HG02981 (cell line): ENCODE measurements around the gene IFNA13.

Experiments
- ATAC-seq: cut with Tn5 transposase; IDR thresholded peaks from one replicate; pipeline ENCODE4 v1.9.1; 2021; ENCODE audit warnings: mild to moderate bottlenecking, moderate library complexity; ENCODE audit not compliant: unreplicated experiment

IFNA13 gene

DNA sequence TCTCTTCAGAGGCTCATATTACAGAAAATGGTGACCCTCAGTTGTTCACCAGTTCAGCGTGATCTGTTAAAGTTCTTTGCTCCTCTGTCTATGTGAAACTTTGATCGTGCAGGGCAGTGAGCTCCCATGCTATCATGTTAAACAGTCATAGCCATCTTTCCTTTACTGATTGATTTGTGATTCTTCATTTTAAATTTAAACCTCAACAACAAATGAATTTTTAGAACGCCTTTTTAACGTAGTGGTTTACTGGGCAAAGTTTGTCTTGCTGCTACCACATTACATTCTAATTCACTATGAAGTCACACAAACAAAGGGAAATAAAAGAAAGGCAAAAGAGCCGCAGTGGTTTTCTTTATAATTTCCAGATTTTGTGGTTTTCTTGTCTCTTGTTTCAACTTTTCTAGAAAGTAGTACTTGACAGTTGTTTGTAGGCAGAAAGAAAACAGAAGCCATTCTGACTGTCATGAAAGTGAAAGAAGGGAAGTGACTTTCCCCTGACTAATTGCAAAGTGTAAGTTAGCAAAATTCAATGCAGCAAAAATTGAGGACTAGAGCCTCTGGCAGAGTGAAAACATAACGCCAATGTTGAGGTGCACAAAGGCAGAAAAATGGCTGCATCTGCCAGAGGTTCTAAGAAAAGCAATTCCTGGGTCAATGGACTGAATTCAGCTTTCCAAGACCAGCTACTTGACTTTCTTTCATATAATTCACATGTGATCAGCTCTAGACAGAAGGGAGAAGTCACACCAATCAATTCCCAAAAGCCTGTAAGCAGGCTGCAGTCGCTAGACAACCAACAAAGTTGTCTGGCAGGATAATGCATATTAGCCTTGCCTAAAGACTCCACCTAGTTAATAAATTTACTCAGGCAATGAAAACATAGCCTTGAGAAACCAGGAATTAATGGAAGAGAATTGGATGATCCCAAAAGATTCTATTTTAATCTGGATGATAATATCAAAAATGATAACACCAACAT lies 10.1 kb downstream of the IFNA13 start:
- peak; percentile 83 for ATAC-seq

DNA sequence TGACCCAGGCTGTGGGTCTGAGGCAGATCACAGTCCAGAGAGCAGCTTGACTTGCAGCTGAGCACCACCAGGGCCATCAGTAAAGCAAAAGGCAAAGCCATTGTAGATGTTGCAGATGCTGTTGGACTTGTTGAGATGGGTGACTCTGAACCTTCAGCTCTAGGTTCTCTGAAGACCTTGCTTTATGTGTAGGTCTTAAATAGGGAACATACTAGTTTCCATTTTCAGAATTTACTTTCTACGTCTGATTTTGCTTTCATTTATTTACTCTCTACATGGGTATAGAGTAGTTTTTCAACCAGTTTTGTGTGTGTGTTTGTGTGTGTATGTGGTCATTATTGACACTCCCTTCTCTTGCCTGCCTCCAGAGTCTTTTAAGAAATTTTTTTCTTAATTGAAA lies 17.1 kb downstream of the IFNA13 start, which contains the start of gene IFNA6:
IFNA6 (minus strand) TSS at position 101 of the 400 bp plus-strand sequence; CDS start at position 101, 0 bp downstream.
- no peak for ATAC-seq

DNA sequence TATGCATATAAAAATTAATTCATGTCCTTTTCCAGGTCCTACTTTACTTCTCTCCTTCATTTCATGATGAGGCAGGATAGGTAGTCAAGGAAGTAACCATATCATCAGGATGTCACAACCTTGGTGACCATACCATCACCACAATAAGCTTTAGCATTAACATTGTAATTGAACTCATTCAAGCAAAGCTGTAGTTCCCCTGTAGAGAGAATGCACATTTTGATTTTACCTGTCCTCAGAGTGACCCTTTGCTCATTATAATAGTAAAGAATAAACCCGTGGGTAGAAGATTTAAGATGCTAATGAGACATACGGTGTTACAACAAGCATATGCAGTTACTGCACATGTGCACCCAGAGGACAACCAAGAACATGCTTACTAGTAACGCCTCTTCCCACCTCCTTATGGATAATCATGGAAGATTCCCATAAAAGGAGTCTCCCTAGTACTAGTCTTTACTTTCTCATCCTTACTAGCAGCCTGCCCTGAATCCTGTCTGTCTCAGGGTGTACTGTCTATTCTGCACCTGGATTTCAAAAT lies 19.4 kb downstream of the IFNA13 start:
- ATAC-seq: peak; percentile 75

DNA sequence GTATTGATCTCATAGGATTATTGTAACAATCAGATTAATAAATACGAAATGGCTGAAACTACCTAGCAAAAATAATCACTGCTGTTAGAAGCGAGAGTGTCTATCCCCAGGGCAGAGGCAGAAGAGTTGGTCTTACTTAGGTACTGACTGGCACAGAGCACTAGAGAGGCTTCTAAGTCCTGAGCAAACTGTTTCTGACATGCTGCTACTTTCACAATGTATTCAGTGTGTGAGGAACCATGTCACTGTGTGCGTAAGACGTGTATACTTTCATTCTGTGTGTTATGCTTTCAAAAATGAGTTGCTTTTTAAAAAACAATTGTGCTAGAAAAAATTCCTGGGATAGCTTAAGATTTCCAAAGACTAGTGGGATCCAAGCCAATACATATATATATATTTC lies 27.1 kb downstream of the IFNA13 start:
- no peak for ATAC-seq

DNA sequence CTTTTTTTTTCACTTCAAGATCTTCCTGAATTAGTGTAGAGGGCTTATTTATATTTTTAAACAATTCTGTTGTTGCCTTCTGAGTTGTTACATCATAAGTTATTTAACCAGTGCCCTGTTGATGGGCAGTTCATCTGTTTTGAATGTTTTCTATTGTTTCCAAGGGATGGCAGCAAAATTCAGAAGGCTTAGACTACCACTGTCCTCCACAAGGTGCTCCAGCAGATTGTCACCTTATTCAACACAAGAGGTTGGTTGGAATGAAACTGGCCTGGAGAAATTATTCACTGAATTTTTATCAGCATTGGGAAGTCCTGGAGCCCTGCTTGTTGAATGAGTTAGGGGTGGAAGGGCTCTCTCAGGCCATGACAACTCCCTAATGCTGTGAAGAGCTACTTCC lies 31.4 kb downstream of the IFNA13 start:
- ATAC-seq: no peak

DNA sequence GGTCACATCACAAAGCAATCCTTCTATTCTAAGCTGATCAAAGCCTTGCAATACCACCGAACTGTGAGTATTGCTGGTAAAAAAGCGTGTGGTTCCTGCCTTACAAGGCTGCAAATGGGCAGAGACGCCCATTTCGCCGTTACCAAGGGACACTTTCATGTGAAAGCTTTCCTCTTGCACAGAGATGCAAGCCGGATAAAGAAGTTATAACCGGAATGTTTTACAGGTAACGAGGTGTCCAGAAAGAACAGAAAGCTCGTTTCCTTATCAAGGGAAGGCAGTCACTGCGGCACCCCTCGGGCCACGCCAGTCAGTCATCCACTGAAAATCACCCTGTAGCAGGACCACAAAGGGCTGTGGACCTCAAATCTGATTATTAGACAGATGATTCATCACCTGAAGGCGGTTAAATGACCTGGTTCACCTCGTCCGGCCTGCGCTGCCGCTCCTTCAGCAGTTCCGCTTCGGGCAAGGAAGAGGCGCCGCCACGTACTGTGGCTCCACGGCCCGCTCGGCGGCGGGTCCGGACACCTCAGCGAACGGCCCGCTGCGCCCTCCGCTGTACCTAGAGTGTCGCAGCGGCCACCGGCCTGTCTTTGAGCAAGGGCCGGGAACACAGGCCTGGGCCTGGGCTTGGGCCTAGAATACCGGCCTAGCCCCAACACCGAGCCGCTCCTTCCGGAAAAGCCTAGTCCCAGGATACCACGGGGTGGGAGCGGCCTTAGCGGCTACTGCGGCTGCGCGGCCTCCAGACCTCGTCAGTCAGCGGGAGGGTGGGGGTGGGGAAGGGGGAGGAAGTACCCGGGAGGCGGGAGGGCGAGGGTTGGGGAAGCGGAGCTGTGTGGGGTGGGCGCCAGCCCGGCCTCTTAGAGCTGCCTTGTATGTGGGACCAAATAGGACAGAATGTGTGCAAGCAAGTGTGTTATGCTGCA lies 32.9 kb downstream of the IFNA13 start, which contains the start of gene KLHL9:
KLHL9 (minus strand) TSS at position 704 of the 932 bp plus-strand sequence; CDS start at position 159, 545 bp downstream.
- ATAC-seq: peak; percentile 83

DNA sequence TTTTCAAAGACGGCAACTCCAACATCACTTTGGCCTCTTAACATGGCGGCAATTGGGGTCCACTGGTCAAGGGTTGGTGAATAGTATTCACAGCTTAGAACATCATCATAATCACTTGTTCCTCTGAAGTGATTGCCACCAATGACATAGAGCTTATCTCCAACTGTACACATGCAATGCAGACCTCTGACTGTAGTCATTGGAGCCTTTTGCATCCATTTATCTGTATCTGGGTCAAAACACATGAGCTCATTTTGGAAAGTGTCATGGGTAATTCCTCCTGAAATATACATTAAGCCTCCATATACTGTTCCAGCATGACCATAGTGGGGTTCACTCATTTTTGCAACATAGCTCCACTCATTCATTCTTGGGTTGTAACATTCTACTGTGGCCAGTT lies 34.6 kb downstream of the IFNA13 start:
- no peak for ATAC-seq

DNA sequence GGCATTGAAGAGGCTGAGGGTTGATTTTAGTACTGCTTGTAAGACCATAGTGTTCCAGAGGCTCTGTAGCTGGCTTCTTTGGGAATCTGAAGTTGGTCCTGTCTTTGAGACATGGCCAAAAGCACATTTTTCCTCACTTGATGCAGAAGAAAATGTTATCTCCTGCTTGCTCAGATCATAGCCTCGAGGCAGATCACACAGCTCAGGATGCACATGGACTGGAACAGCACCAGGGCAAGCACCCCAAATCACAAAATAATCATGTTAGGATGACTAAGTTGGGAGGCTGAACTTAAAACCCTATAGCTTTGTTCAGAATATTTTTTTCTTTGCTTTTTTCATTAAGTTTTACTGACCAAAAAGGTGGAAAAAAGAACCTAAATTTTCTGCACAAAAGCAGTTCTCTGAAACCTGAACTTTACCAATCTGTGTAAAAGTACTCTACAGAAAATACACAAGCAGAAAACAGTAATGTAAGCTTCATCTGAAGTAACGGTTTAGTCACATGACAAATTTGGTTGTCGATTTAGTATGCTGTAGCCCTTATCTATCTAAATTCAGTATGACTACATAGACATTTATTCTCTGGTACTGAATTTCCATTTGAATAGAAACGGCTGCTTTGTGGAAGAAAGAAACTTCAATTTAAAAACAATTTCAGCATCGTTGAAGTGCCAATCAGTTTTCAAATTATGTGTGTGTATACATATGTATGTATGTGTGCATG lies 36.0 kb downstream of the IFNA13 start:
- no peak for ATAC-seq

DNA sequence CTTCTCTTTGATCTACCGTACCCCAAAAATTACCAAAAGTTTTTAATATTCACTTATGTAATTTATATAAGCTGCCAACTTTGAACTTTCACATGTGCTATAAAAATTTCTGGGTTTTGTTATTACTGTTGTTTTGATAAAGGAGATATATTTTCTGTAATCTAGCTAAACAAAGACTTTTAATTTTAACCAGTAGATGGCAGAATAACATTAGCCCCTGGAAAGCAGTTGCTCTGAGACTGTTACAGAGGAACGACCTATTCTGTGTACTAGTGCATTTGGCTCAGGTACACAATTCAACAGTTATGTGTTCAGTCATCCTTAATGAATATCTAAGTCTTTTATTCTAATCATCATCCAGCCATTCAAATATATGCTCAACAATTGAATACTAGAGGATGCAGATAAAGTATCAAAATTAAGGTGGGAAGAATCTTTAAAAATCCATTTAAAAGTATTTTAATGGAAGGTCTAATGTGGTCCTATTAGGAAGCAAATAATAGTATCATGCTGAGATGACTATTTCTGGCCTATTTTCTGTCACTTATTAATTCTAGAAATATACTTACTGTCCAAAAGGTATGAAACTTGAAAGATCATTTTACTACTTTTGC lies 41.2 kb downstream of the IFNA13 start:
- peak; percentile 89 for ATAC-seq

DNA sequence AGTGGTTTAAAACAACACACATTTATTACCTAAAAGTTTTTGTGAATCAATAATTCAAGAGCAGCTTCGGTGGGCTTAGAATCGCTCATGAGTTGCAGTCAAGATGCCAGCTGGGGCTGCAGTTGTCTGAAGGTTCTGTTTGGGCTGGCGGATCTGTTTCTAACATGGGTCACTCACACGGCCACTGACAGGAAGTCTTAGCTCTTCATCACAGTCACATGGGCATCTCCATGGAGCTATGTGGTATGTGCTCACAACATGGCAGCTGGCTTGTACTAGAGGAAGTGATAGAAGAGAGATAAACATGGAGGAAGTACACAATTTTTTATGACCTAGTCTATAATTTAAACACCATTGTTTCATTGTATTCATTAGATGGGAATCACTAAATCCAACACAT lies 43.8 kb downstream of the IFNA13 start:
- ATAC-seq: no peak

DNA sequence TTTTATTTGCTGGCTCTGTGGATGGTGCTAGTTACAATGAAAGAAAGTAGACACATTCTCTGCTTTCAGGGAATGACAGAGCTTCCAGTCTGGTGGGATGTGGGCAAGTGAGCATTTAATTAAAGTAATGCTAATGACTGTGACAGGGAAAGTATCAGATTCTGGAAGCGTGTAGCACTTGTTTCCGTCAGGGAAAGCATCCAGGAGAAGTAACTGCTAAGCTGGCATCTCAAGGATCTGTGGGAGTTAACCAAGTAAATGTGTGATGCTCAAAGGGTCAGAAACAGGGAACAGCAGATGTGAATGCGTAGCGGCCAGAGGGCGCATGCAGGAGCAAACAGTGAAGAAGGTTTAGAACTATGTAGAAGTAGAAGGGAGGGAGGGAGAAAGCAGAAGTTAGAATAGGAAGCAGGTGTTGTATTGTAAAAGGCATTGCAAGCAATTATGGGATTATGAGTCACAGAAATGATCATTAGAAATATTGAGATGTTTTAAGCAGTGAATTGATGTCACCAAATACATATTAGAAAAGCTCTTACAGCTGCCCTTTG lies 44.9 kb downstream of the IFNA13 start:
- ATAC-seq: no peak

DNA sequence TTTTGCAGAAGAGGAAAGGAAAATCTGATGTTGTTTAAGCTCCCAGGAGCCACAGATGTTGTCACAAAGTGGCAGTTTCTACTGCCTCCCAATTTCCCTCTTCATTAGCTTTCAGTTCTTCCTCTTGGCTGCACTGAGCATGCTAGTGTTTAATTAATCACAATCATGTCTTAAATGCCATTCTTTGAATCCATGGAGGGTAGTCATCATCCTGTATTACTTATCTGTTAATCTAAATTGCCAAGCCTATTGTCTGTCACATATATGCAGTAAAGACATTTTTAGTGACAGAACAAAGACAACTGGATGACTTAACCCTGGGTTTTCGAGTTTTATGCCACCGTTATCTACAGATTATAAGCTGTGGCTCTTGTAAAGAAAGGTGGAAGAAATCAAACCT lies 47.4 kb downstream of the IFNA13 start:
- ATAC-seq: no peak

DNA sequence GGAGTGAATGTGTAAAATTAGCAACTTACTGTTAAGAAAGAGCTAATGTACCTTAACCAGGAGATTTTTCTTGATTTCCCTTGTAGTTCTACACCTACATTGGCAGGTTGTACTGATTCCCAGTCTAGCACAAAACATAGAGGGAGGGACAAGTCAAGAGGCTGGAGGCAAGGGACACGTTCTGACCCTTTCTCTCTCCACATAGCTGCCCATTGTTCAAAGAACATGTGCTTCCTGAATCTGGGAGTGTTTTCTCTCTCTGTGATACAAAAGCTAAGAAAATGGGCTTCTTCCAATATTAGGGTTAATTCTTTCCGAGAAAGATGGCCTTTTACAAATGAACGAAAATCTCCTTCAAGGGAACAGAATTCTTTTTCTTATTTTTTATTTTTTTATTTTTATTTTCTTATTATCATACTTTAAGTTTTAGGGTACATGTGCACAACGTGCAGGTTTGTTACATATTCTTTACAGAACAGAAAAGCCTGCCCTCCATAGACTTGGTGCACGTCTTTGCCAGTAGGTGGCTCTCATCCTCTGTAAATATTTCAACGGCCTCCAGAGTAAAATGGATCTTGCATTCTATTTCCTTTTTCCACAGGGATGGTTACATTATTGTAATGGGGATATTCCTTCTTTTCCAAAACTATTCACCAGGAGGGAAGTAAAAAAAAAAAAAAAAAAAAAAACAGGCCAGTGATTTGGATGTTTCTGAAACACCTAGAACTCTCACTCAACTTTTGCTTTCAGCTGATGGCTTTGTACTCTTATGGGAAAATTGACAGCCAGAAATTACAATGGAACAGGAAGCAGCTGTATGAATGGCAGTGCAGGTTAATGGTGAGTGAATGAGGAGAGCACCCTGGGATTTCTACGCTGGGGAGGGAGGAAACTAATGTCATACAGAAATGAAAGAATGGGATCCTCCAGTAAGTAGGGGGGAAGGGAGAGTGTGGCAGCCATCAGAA lies 49.6 kb downstream of the IFNA13 start:
- peak; percentile 75 for ATAC-seq
